Measurements from ENCODE around the gene FBXL4. TPM values are rescaled to one million over a fixed set of nuclear protein-coding genes. Genes with fewer than 3 reads are reported as not detected.

The FBXL4 gene
- total RNA-seq, 4 donors from 2014 or later, result 4.9 to 15.1 (median 10.0) TPM

DNA sequence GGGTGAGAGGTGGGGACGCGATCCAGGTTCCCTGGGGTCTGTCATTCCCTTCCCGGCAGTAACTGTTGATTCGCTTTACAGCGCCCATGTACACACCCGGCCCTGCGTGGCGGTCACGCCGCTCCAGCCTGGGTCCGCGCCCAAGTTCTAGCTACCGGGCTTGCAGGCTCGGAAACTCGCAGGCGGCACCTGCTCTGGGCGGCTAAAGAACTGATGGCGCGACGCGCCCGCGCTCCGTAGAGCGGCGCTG lies 114.8 kb downstream of the FBXL4 start:
- Histone ChIP-seq H3K4me3 (peak overlapping the region in 3 of 4 donors; percentile 48 to 67 (median 56)), H3K36me3 (no peaks in the 10 kb centered on the region), H3K9me3 (no peaks in the 10 kb centered on the region), H3K27me3 (peaks cover 40 to 100% (median 64%) of the 10 kb centered on the region in 4 donors), H3K27ac (no peak overlapping the region), H3K4me1 (peaks cover 43 to 67% (median 47%) of the 10 kb centered on the region in 3 donors)
- DNase-seq, result no peak
- intact Hi-C loops (cut with DNase I), result no loop called here
- TF ChIP-seq, protein P1, sequence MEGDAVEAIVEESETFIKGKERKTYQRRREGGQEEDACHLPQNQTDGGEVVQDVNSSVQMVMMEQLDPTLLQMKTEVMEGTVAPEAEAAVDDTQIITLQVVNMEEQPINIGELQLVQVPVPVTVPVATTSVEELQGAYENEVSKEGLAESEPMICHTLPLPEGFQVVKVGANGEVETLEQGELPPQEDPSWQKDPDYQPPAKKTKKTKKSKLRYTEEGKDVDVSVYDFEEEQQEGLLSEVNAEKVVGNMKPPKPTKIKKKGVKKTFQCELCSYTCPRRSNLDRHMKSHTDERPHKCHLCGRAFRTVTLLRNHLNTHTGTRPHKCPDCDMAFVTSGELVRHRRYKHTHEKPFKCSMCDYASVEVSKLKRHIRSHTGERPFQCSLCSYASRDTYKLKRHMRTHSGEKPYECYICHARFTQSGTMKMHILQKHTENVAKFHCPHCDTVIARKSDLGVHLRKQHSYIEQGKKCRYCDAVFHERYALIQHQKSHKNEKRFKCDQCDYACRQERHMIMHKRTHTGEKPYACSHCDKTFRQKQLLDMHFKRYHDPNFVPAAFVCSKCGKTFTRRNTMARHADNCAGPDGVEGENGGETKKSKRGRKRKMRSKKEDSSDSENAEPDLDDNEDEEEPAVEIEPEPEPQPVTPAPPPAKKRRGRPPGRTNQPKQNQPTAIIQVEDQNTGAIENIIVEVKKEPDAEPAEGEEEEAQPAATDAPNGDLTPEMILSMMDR (IDR thresholded peaks at IDR 0.05), result no peak
- TF ChIP-seq POLR2A (IDR thresholded peaks at IDR 0.05), result no peak
- 1% methylated on average over 22 of the region's 26 CpGs; no CpG with 5 or more reads in 1 of the 2 donors for WGBS, 2 donors

DNA sequence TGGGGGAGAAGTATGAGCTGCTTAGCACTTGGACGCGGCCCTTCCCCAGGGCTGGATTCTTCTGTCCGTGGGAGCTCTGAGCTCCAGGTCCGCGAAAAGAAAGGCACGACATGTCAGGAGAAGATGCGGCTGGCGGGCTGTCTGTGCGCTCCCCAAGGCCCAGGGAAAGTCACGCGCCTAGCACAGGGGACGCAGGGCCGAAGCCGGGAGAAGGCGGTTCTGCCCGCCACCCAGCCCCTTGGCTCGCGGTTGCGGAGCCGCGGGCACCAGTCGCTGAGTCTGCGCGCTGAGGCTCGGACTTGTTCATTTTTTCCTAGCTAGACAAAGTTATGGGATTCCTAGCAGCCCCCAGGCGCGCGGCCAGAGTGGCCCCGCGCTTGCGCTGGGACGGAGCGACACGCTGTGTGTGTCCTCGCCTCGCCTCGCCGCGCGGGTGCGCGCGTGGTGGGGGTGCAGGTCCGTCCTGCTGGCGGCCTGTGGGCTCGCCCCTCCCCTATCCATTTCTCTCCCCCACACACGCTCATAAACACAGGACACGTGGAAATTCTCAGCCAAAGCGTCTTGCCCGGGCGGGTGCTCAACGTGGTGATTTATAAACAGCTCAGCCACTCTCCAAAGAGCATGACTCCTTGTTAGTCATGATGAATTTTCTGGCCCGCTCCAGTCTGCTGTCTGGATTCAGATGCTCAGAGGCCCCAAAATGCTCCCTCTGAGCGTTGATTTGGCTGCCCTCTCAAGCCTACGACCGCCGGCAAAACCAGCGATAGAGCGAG lies 115.3 kb downstream of the FBXL4 start:
- Histone ChIP-seq H3K4me1 (peaks cover 43 to 73% (median 51%) of the 10 kb centered on the region in 3 donors), H3K9me3 (no peaks in the 10 kb centered on the region), H3K27me3 (peaks cover 38 to 100% (median 64%) of the 10 kb centered on the region in 4 donors), H3K36me3 (no peaks in the 10 kb centered on the region), H3K27ac (no peak overlapping the region), H3K4me3 (peak overlapping the region in 3 of 4 donors; percentile 48 to 67 (median 56))
- DNase-seq, result no peak
- intact Hi-C loops (cut with DNase I), result no loop called here
- WGBS, 2 donors, result 0% methylated on average over 1 to 8 of the region's 59 CpGs
- no peak for TF ChIP-seq POLR2A (IDR thresholded peaks at IDR 0.05)
- TF ChIP-seq, protein P1 (IDR thresholded peaks at IDR 0.05), result no peak

DNA sequence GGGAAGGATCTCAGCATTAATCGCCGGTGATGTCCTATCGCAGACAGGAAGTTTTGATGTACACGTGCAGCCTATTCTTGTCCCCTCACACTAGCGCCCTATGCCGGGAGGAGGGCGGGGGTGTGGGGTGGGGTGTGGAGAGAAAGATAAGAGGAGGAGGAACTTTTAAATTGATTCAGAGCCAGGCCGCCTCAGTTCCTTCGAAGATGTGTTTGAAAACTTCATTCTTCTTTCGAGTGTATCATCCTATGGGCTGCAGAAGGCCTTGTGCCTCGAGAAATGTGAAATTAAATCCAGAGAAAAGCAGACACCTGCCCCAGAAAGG lies 115.8 kb downstream of the FBXL4 start:
- intact Hi-C loops (cut with DNase I), result no loop called here
- H3K9me3 ChIP-seq, result no peaks in the 10 kb centered on the region
- peak overlapping the region in 2 of 4 donors; percentile 56 to 67 for H3K4me3 ChIP-seq
- TF ChIP-seq, protein P1 (IDR thresholded peaks at IDR 0.05), result no peak
- TF ChIP-seq POLR2A (IDR thresholded peaks at IDR 0.05), result no peak
- H3K27ac ChIP-seq, result no peak overlapping the region
- peaks cover 42 to 100% (median 65%) of the 10 kb centered on the region in 4 donors for H3K27me3 ChIP-seq
- H3K4me1 ChIP-seq, result peaks cover 43 to 73% (median 51%) of the 10 kb centered on the region in 3 donors
- 4 to 9% methylated on average over 10 to 11 of the region's 11 CpGs for WGBS, 2 donors
- H3K36me3 ChIP-seq, result no peaks in the 10 kb centered on the region
- DNase-seq, result no peak

DNA sequence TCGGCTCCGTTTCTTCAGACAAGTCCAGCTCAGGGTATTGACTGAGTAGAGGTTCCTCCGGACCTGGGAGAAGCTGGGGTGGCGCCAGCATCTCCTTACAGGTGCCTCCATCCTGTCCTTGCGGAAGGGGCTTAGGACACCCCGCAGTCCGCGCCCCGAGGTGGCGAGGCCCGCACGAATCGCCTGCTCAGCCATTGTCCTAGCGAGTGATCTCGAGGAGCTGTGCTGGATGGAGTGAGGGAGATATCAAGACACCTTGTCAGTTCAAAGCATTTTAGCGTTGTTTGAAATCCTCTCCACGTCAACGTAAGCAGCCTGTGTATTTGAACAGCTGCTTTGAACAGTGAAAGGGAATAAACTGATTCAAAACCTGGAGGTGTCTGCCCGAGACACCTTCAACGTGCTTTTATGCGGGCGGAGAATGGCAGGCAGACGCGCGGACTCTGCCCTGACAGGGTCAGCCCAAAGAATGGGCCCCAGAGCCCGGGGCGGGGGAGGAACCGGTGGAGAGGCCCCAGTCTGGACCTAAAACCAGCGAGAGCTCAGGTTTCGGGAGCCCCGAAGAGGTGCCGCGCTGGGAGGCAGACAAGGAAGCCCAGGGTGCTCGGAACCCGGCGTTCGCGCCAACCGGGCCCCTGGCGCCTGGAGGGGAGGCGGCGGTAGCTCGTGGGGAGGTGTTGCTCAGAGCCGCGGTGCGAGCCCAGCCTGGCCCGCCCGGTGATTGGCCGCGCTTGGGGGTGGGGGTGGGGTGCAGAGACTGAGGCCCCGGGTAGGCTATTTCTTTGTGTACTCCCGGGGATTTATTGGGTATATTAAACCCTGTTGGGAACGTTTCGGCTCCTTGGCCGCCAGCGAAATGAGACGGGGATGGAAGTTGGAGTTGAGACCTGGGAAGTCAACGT lies 116.4 kb downstream of the FBXL4 start:
- Histone ChIP-seq H3K36me3 (no peaks in the 10 kb centered on the region), H3K4me1 (peaks cover 43 to 70% (median 51%) of the 10 kb centered on the region in 3 donors), H3K27me3 (peaks cover 41 to 100% (median 64%) of the 10 kb centered on the region in 4 donors), H3K9me3 (no peaks in the 10 kb centered on the region), H3K27ac (no peak overlapping the region), H3K4me3 (peak overlapping the region in 2 of 4 donors; percentile 7 to 31)
- DNase-seq, result no peak
- intact Hi-C loops (cut with DNase I), result no loop called here
- TF ChIP-seq, protein P1 (IDR thresholded peaks at IDR 0.05), result no peak
- TF ChIP-seq POLR2A (IDR thresholded peaks at IDR 0.05), result no peak
- 5 to 16% methylated on average over 23 to 29 of the region's 58 CpGs for WGBS, 2 donors

DNA sequence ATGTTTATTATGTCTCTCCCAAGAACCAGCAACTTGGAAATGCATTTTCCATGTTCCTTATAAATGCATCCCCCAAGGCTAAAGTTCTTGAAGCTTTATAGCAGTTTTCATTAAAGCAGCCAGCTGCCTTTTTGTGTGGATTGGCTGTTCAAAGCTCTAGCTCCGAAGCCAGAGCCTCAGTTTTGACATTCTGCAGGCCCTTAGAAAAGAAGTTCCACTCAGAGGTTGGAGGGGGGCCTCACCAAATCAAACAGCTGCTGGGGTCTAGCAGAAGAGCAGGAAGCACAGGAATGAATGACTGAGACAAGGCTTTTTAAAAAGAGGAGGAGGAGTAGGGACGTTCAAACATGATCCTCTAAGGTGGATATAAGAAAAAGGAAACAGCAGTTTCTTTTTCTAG lies 117.6 kb downstream of the FBXL4 start:
- TF ChIP-seq, protein P1 (IDR thresholded peaks at IDR 0.05), result no peak
- TF ChIP-seq POLR2A (IDR thresholded peaks at IDR 0.05), result no peak
- no peak for DNase-seq
- H3K4me3 ChIP-seq, result no peak overlapping the region
- WGBS, 2 donors, result 22 to 49% methylated on average over 2 of the region's 2 CpGs
- H3K36me3 ChIP-seq, result no peaks in the 10 kb centered on the region
- H3K27me3 ChIP-seq, result peaks cover 41 to 100% (median 64%) of the 10 kb centered on the region in 4 donors
- H3K9me3 ChIP-seq, result no peaks in the 10 kb centered on the region
- peaks cover 34 to 61% (median 41%) of the 10 kb centered on the region in 3 donors for H3K4me1 ChIP-seq
- H3K27ac ChIP-seq, result no peak overlapping the region
- intact Hi-C loops (cut with DNase I), result no loop called here

Data from esophagus squamous epithelium (tissue), 5 donors.